Mesendoderm (in vitro differentiated cells): ENCODE data around the gene GFRA1.

Experiments used
- DNase-seq: peaks from one replicate; pipeline ENCODE4 v3.0.0; 2013
- H2AK5ac ChIP-seq: 2 replicates; pipeline ENCODE4 v1.6.1; 2013; ENCODE audit warnings: low read length, inconsistent platforms
- H2BK120ac ChIP-seq: 2 replicates; pipeline ENCODE4 v1.6.1; 2013; ENCODE audit warnings: low read depth, mild to moderate bottlenecking, low read length, moderate library complexity, mixed read lengths
- H2BK15ac ChIP-seq: replicated peaks from 2 replicates; pipeline ENCODE4 v1.6.1; 2013; ENCODE audit warnings: low read depth, mild to moderate bottlenecking, moderate library complexity
- H2BK5ac ChIP-seq: 2 replicates; pipeline ENCODE4 v1.6.1; 2013; ENCODE audit warnings: low read length, inconsistent platforms
- H3K18ac ChIP-seq: 2 replicates; pipeline ENCODE4 v1.6.1; 2013; ENCODE audit warnings: mild to moderate bottlenecking, low read length, mixed read lengths
- H3K23ac ChIP-seq: one replicate; pipeline ENCODE4 v1.6.1; 2013; ENCODE audit warnings: low read length
- H3K27ac ChIP-seq: 2 replicates; pipeline ENCODE4 v1.5.1; 2013; ENCODE audit warnings: low read depth, mild to moderate bottlenecking, inconsistent platforms, low read length, moderate library complexity
- H3K27me3 ChIP-seq: 2 replicates; pipeline ENCODE4 v1.6.1; 2013; ENCODE audit warnings: low read length, control low read depth, mild to moderate bottlenecking, inconsistent platforms; ENCODE audit not compliant: insufficient read depth, poor library complexity
- H3K36me3 ChIP-seq: 2 replicates; pipeline ENCODE4 v1.6.1; 2013; ENCODE audit warnings: low read length, inconsistent platforms; ENCODE audit not compliant: control insufficient read depth, insufficient read depth
- H3K4ac ChIP-seq: one replicate; pipeline ENCODE4 v1.6.1; 2013; ENCODE audit warnings: low read depth, mild to moderate bottlenecking, low read length, moderate library complexity
- H3K4me1 ChIP-seq: 2 replicates; pipeline ENCODE4 v1.6.1; 2013; ENCODE audit warnings: low read depth, low read length, inconsistent platforms; ENCODE audit not compliant: control insufficient read depth
- H3K4me2 ChIP-seq: 2 replicates; pipeline ENCODE4 v1.6.1; 2013; ENCODE audit warnings: low read length
- H3K4me3 ChIP-seq: 2 replicates; pipeline ENCODE4 v1.5.1; 2013; ENCODE audit warnings: mild to moderate bottlenecking, low read length
- H3K56ac ChIP-seq: one replicate; pipeline ENCODE4 v1.6.1; 2013; ENCODE audit warnings: low read length
- H3K79me1 ChIP-seq: 2 replicates; pipeline ENCODE4 v1.6.1; 2013; ENCODE audit warnings: low read length, inconsistent platforms
- H3K79me2 ChIP-seq: 2 replicates; pipeline ENCODE4 v1.6.1; 2013; ENCODE audit warnings: mild to moderate bottlenecking, low read length; ENCODE audit not compliant: control insufficient read depth, insufficient read depth
- H3K9ac ChIP-seq: 2 replicates; pipeline ENCODE4 v1.6.1; 2013; ENCODE audit warnings: low read length, inconsistent platforms
- H4K5ac ChIP-seq: one replicate; pipeline ENCODE4 v1.6.1; 2013; ENCODE audit warnings: low read length
- H4K8ac ChIP-seq: one replicate; pipeline ENCODE4 v1.6.1; 2013; ENCODE audit warnings: low read depth, mild to moderate bottlenecking, control low read depth, low read length, moderate library complexity
- WGBS: extraction: QIAGEN DNeasy Blood & Tissue Kit; methylation state at CpG from one replicate; pipeline ENCODE4 v1.1.7; 2013; ENCODE audit warnings: low lambda C conversion rate, missing lambda C conversion rate; ENCODE audit not compliant: insufficient coverage; ENCODE audit errors: extremely low coverage; 5-methylcytosine and 5-hydroxymethylcytosine counted together

GFRA1 gene

GRCh38 chr10:116208956-116209567 is 63.9 kb downstream of the GFRA1 start:
- Histone ChIP-seq H3K27me3 (no peaks in the 10 kb centered on the region), H4K5ac (no peak overlapping the region), H4K8ac (no peak overlapping the region), H3K4me3 (no peak overlapping the region), H2BK15ac (no peak overlapping the region), H3K36me3 (no peaks in the 10 kb centered on the region), H2BK120ac (no peak overlapping the region), H3K9ac (no peak overlapping the region), H2BK5ac (no peak overlapping the region), H2AK5ac (no peak overlapping the region), H3K23ac (no peak overlapping the region), H3K79me2 (no peaks in the 10 kb centered on the region), H3K27ac (no peak overlapping the region), H3K79me1 (no peaks in the 10 kb centered on the region), H3K56ac (no peak overlapping the region), H3K18ac (no peak overlapping the region), H3K4ac (no peak overlapping the region), H3K4me2 (no peak overlapping the region), H3K4me1 (no peaks in the 10 kb centered on the region)
- WGBS = no CpG with 5 or more reads among the region's 6 CpGs
- no peak for DNase-seq

GRCh38 chr10:116207690-116208089 is 65.3 kb downstream of the GFRA1 start:
- no peak overlapping the region for H3K4me2 ChIP-seq
- no peak for DNase-seq
- H3K36me3 ChIP-seq = no peaks in the 10 kb centered on the region
- H2AK5ac ChIP-seq = no peak overlapping the region
- no CpG with 5 or more reads among the region's 7 CpGs for WGBS
- no peak overlapping the region for H4K5ac ChIP-seq
- no peak overlapping the region for H3K18ac ChIP-seq
- no peak overlapping the region for H4K8ac ChIP-seq
- no peak overlapping the region for H3K4ac ChIP-seq
- no peak overlapping the region for H2BK15ac ChIP-seq
- no peak overlapping the region for H2BK5ac ChIP-seq
- H3K9ac ChIP-seq = no peak overlapping the region
- no peak overlapping the region for H2BK120ac ChIP-seq
- no peaks in the 10 kb centered on the region for H3K27me3 ChIP-seq
- no peak overlapping the region for H3K27ac ChIP-seq
- no peaks in the 10 kb centered on the region for H3K79me1 ChIP-seq
- H3K79me2 ChIP-seq = no peaks in the 10 kb centered on the region
- H3K4me3 ChIP-seq = no peak overlapping the region
- no peaks in the 10 kb centered on the region for H3K4me1 ChIP-seq
- H3K56ac ChIP-seq = no peak overlapping the region
- H3K23ac ChIP-seq = no peak overlapping the region

GRCh38 chr10:116203661-116204060 is 69.3 kb downstream of the GFRA1 start:
- Histone ChIP-seq H3K18ac (no peak overlapping the region), H3K79me2 (no peaks in the 10 kb centered on the region), H3K4me2 (no peak overlapping the region), H3K4ac (no peak overlapping the region), H2BK5ac (no peak overlapping the region), H3K9ac (no peak overlapping the region), H3K4me3 (no peak overlapping the region), H3K36me3 (no peaks in the 10 kb centered on the region), H4K5ac (no peak overlapping the region), H4K8ac (no peak overlapping the region), H3K23ac (no peak overlapping the region), H3K27me3 (no peaks in the 10 kb centered on the region), H2AK5ac (no peak overlapping the region), H3K4me1 (no peaks in the 10 kb centered on the region), H2BK120ac (no peak overlapping the region), H3K79me1 (no peaks in the 10 kb centered on the region), H3K56ac (no peak overlapping the region), H3K27ac (no peak overlapping the region), H2BK15ac (no peak overlapping the region)
- no peak for DNase-seq
- WGBS = no CpG with 5 or more reads among the region's 4 CpGs

GRCh38 chr10:116201670-116202430 is 71.2 kb downstream of the GFRA1 start:
- H3K27ac ChIP-seq = no peak overlapping the region
- H3K9ac ChIP-seq = no peak overlapping the region
- DNase-seq = no peak
- no peak overlapping the region for H2AK5ac ChIP-seq
- H3K4me1 ChIP-seq = no peaks in the 10 kb centered on the region
- no peak overlapping the region for H4K8ac ChIP-seq
- WGBS = no CpG with 5 or more reads among the region's 7 CpGs
- no peaks in the 10 kb centered on the region for H3K79me1 ChIP-seq
- no peak overlapping the region for H3K18ac ChIP-seq
- H3K36me3 ChIP-seq = no peaks in the 10 kb centered on the region
- no peak overlapping the region for H3K56ac ChIP-seq
- H2BK5ac ChIP-seq = no peak overlapping the region
- H3K4me3 ChIP-seq = no peak overlapping the region
- no peak overlapping the region for H3K4me2 ChIP-seq
- no peak overlapping the region for H3K23ac ChIP-seq
- H2BK15ac ChIP-seq = no peak overlapping the region
- H3K79me2 ChIP-seq = no peaks in the 10 kb centered on the region
- no peak overlapping the region for H3K4ac ChIP-seq
- H2BK120ac ChIP-seq = no peak overlapping the region
- H3K27me3 ChIP-seq = no peaks in the 10 kb centered on the region
- H4K5ac ChIP-seq = no peak overlapping the region

GRCh38 chr10:116201011-116201410 is 72.0 kb downstream of the GFRA1 start:
- no peaks in the 10 kb centered on the region for H3K4me1 ChIP-seq
- no peak overlapping the region for H3K9ac ChIP-seq

GRCh38 chr10:116198676-116199035 is 74.3 kb downstream of the GFRA1 start:
- DNase-seq = no peak
- H3K9ac ChIP-seq = no peak overlapping the region
- H2BK5ac ChIP-seq = no peak overlapping the region
- no peak overlapping the region for H3K4ac ChIP-seq
- no peak overlapping the region for H3K23ac ChIP-seq
- H3K4me3 ChIP-seq = no peak overlapping the region
- H3K79me2 ChIP-seq = no peaks in the 10 kb centered on the region
- H2BK120ac ChIP-seq = no peak overlapping the region
- no CpG with 5 or more reads among the region's 4 CpGs for WGBS
- H3K4me2 ChIP-seq = no peak overlapping the region
- H4K5ac ChIP-seq = no peak overlapping the region
- no peaks in the 10 kb centered on the region for H3K36me3 ChIP-seq
- no peaks in the 10 kb centered on the region for H3K27me3 ChIP-seq
- H3K56ac ChIP-seq = no peak overlapping the region
- no peak overlapping the region for H2BK15ac ChIP-seq
- no peak overlapping the region for H4K8ac ChIP-seq
- H3K27ac ChIP-seq = no peak overlapping the region
- no peak overlapping the region for H2AK5ac ChIP-seq
- H3K4me1 ChIP-seq = no peaks in the 10 kb centered on the region
- H3K79me1 ChIP-seq = no peaks in the 10 kb centered on the region
- no peak overlapping the region for H3K18ac ChIP-seq

More at GRCh38 chr10:116201011-116201410, 72.0 kb downstream of the GFRA1 start:
- Histone ChIP-seq H3K27ac (no peak overlapping the region), H3K4me2 (no peak overlapping the region), H3K4ac (no peak overlapping the region), H3K27me3 (no peaks in the 10 kb centered on the region), H3K79me2 (no peaks in the 10 kb centered on the region), H4K8ac (no peak overlapping the region), H3K79me1 (no peaks in the 10 kb centered on the region), H3K18ac (no peak overlapping the region), H2AK5ac (no peak overlapping the region), H2BK5ac (no peak overlapping the region), H3K23ac (no peak overlapping the region), H3K56ac (no peak overlapping the region), H4K5ac (no peak overlapping the region), H2BK120ac (no peak overlapping the region), H2BK15ac (no peak overlapping the region), H3K36me3 (no peaks in the 10 kb centered on the region), H3K4me3 (no peak overlapping the region)
- DNase-seq = no peak
